Measurements from ENCODE around the gene ZIC2. TPM values are rescaled to one million over a fixed set of nuclear protein-coding genes. Genes with fewer than 3 reads are reported as not detected.

The ZIC2 gene
- total RNA-seq, 1 donor from 2014 or later: 177 TPM

DNA sequence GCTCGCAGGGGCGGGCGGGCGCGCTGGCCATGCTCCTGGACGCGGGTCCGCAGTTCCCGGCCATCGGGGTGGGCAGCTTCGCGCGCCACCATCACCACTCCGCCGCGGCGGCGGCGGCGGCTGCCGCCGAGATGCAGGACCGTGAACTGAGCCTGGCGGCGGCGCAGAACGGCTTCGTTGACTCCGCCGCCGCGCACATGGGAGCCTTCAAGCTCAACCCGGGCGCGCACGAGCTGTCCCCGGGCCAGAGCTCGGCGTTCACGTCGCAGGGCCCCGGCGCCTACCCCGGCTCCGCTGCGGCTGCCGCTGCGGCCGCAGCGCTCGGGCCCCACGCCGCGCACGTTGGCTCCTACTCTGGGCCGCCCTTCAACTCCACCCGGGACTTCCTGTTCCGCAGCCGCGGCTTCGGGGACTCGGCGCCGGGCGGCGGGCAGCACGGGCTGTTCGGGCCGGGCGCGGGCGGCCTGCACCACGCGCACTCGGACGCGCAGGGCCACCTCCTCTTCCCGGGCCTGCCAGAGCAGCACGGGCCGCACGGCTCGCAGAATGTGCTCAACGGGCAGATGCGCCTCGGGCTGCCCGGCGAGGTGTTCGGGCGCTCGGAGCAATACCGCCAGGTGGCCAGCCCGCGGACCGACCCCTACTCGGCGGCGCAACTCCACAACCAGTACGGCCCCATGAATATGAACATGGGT is 599 bp downstream of the ZIC2 start:
- TF ChIP-seq, protein P1, sequence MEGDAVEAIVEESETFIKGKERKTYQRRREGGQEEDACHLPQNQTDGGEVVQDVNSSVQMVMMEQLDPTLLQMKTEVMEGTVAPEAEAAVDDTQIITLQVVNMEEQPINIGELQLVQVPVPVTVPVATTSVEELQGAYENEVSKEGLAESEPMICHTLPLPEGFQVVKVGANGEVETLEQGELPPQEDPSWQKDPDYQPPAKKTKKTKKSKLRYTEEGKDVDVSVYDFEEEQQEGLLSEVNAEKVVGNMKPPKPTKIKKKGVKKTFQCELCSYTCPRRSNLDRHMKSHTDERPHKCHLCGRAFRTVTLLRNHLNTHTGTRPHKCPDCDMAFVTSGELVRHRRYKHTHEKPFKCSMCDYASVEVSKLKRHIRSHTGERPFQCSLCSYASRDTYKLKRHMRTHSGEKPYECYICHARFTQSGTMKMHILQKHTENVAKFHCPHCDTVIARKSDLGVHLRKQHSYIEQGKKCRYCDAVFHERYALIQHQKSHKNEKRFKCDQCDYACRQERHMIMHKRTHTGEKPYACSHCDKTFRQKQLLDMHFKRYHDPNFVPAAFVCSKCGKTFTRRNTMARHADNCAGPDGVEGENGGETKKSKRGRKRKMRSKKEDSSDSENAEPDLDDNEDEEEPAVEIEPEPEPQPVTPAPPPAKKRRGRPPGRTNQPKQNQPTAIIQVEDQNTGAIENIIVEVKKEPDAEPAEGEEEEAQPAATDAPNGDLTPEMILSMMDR (IDR thresholded peaks at IDR 0.05): no peak
- Mint-ChIP-seq H3K27me3 (ENCODE audit: unreplicated experiment) (no peaks in the 10 kb centered on the region), H3K4me1 (ENCODE audit: unreplicated experiment) (peaks cover 24% of the 10 kb centered on the region), H3K9me3 (ENCODE audit: unreplicated experiment) (no peaks in the 10 kb centered on the region), H3K36me3 (ENCODE audit: unreplicated experiment) (peaks cover 39% of the 10 kb centered on the region), H3K27ac (ENCODE audit: unreplicated experiment) (peak overlapping the region; percentile 97), H3K4me3 (ENCODE audit: unreplicated experiment) (peak overlapping the region; percentile 95)
- peak; percentile 85 for DNase-seq (ENCODE audit: extremely low spot score, unreplicated experiment)

- Mint-ChIP-seq H3K4me1 (ENCODE audit: unreplicated experiment) (peaks cover 24% of the 10 kb centered on the region), H3K4me3 (ENCODE audit: unreplicated experiment) (peak overlapping the region; percentile 95), H3K27ac (ENCODE audit: unreplicated experiment) (peak overlapping the region; percentile 97), H3K27me3 (ENCODE audit: unreplicated experiment) (no peaks in the 10 kb centered on the region), H3K36me3 (ENCODE audit: unreplicated experiment) (peaks cover 44% of the 10 kb centered on the region), H3K9me3 (ENCODE audit: unreplicated experiment) (no peaks in the 10 kb centered on the region)
- TF ChIP-seq, protein P1 (IDR thresholded peaks at IDR 0.05): no peak
- no peak for DNase-seq (ENCODE audit: extremely low spot score, unreplicated experiment)
Measured at GRCh38 chr13:99982731-99983498, 1.3 kb downstream of the ZIC2 start.

DNA sequence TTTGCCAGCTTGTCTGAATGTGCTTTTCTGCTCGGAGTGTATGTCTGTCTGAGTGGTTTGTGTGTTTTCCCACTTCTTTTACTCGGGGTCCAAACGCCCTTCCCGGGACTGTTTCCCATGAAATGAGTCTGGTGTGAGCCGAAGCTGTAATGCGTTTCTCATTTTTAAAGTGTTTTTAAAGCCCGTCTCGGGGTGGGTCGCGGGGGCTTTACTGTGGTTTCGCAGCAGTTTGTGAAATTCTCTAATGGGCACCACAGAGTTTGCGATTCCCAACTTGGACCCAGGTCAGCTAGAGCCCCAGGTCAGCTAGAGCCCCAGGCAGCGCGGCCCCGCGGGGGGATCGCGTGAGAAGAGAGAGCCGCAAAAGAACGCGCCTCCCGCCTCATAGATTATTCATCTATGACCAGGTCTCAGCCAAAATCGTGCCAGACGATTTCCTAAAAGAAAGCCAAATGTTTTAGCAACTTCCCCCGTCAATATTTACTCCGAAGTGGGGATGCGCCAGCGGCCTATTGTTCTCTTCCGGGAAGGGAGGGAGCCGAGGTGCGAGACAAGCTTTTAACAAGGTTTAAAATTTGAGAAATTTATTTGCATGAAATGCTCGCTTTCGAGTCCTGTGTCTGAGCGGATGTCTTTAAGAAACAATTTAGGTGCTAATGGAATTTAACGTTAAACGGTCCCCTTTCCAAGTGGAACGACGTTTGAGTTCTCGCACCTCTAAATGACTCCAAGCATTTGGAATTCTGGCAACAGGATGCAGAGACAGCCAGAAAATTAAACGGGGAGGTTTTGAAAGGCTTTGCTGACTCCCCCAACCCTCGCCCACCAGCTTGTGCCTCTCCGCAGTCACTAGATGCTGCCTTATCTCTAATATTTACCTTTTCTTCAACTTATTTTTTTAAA is 2.2 kb downstream of the ZIC2 start:
- Mint-ChIP-seq H3K27ac (ENCODE audit: unreplicated experiment) (peak overlapping the region; percentile 97), H3K4me3 (ENCODE audit: unreplicated experiment) (peak overlapping the region; percentile 95), H3K9me3 (ENCODE audit: unreplicated experiment) (no peaks in the 10 kb centered on the region), H3K27me3 (ENCODE audit: unreplicated experiment) (no peaks in the 10 kb centered on the region), H3K4me1 (ENCODE audit: unreplicated experiment) (peaks cover 25% of the 10 kb centered on the region), H3K36me3 (ENCODE audit: unreplicated experiment) (peaks cover 44% of the 10 kb centered on the region)
- TF ChIP-seq, protein P1 (IDR thresholded peaks at IDR 0.05): no peak
- no peak for DNase-seq (ENCODE audit: extremely low spot score, unreplicated experiment)

DNA sequence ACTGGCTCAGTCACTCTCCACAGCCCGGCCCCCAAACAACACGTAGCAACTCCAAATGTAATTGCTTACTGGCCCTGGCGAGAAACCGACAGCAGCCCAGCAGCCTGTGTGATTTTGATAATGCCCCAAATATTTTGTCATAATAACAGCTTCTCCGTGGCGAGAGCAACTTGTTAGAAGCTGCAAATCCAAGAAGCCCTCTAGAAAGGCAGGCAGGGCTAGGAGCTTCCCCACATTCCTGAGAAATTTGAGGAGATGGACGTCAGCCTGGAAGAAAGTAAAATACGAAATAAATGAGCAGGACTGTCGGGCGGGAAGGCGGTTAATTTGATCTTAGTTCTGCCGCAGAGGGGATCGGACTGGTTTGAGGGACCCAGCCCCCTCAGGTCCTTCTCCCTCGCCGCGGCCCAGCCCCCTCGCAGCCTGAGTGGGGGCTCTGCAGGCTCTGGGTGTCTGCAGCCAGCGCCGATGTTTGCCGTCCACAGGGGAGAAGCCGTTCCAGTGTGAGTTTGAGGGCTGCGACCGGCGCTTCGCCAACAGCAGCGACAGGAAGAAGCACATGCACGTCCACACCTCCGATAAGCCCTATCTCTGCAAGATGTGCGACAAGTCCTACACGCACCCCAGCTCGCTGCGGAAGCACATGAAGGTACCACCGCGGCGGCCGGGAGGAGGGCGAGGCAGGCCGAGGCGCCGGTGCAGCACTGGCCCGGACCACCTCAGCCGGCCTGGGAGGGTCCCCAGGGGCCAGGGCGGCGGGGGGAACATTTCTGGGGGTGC is 3.1 kb downstream of the ZIC2 start:
- Mint-ChIP-seq H3K27me3 (ENCODE audit: unreplicated experiment) (no peaks in the 10 kb centered on the region), H3K4me3 (ENCODE audit: unreplicated experiment) (peak overlapping the region; percentile 95), H3K4me1 (ENCODE audit: unreplicated experiment) (peaks cover 30% of the 10 kb centered on the region), H3K36me3 (ENCODE audit: unreplicated experiment) (peaks cover 44% of the 10 kb centered on the region), H3K9me3 (ENCODE audit: unreplicated experiment) (no peaks in the 10 kb centered on the region), H3K27ac (ENCODE audit: unreplicated experiment) (peak overlapping the region; percentile 97)
- TF ChIP-seq, protein P1 (IDR thresholded peaks at IDR 0.05): no peak
- peak; percentile 84 for DNase-seq (ENCODE audit: extremely low spot score, unreplicated experiment)
